Measurements from ENCODE around the gene PDLIM7.

PDLIM7 gene

GRCh38 chr5:177526191-177526590, 28.8 kb upstream of the PDLIM7 start:
- Histone ChIP-seq H3K27ac (replicated peaks) (no peak overlapping the region), H3K27me3 (ENCODE audit: insufficient read depth, poor library complexity, severe bottlenecking) (no peaks in the 10 kb centered on the region), H3K4me3 (replicated peaks; ENCODE audit: insufficient read depth, low read length) (no peak overlapping the region)
- TF ChIP-seq GABPA (IDR thresholded peaks at IDR 0.05; ENCODE audit: low read depth) = no peak
- no peak for TF ChIP-seq SPI1 (IDR thresholded peaks at IDR 0.05; ENCODE audit: borderline replicate concordance, low read depth)
- no peak for TF ChIP-seq POLR2AphosphoS5 (IDR thresholded peaks at IDR 0.05; ENCODE audit: low read depth)
- no peak for DNase-seq (ENCODE audit: low read depth in 1 of 2, low spot score in 1 of 2)

DNA sequence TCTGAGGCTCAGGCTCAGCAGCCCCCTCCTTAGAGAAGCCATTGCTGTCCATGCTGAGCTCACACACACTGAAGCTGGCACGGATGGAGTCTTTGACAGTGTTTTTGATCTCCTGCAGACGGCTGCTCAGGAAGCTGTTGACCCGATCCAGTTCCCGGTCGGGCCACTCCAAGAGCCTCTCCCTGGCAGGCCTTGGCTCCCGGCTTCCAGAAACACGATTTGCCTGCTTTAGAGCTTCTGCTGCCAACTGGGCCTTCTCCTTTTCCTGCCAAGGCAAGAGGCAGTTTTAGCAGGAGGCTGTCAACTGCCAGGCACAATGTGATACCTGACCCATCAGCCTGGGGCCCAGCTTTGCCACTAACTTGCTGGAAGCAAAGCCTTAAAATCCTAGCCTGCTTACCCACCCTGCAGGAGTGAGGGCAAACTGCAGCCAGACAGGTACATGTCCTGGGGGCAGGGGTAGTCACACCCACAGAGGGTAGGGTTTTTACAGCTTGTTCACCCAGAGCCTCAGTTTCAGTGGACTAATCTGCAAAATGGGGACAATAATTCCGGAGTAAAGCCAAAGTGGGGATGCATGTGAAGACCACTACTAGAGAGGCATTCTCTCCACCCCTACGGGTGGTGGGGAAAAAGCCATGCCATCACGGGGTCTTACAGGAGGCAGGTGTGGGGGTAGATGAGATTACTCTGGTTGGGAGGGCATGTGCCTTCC, 27.7 kb upstream of the PDLIM7 start:
- no peak for DNase-seq (ENCODE audit: low read depth in 1 of 2, low spot score in 1 of 2)
- TF ChIP-seq CTCF (IDR thresholded peaks at IDR 0.05; ENCODE audit: insufficient read depth, low read length) (no peak), SPI1 (IDR thresholded peaks at IDR 0.05; ENCODE audit: borderline replicate concordance, low read depth) (no peak), GABPA (IDR thresholded peaks at IDR 0.05; ENCODE audit: low read depth) (no peak), POLR2AphosphoS5 (IDR thresholded peaks at IDR 0.05; ENCODE audit: low read depth) (no peak)
- TF ChIP-seq, protein P1, sequence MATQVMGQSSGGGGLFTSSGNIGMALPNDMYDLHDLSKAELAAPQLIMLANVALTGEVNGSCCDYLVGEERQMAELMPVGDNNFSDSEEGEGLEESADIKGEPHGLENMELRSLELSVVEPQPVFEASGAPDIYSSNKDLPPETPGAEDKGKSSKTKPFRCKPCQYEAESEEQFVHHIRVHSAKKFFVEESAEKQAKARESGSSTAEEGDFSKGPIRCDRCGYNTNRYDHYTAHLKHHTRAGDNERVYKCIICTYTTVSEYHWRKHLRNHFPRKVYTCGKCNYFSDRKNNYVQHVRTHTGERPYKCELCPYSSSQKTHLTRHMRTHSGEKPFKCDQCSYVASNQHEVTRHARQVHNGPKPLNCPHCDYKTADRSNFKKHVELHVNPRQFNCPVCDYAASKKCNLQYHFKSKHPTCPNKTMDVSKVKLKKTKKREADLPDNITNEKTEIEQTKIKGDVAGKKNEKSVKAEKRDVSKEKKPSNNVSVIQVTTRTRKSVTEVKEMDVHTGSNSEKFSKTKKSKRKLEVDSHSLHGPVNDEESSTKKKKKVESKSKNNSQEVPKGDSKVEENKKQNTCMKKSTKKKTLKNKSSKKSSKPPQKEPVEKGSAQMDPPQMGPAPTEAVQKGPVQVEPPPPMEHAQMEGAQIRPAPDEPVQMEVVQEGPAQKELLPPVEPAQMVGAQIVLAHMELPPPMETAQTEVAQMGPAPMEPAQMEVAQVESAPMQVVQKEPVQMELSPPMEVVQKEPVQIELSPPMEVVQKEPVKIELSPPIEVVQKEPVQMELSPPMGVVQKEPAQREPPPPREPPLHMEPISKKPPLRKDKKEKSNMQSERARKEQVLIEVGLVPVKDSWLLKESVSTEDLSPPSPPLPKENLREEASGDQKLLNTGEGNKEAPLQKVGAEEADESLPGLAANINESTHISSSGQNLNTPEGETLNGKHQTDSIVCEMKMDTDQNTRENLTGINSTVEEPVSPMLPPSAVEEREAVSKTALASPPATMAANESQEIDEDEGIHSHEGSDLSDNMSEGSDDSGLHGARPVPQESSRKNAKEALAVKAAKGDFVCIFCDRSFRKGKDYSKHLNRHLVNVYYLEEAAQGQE (IDR thresholded peaks at IDR 0.05; ENCODE audit: insufficient replicate concordance, low read depth) = no peak

GRCh38 chr5:177524539-177524900, 27.1 kb upstream of the PDLIM7 start:
- DNase-seq (ENCODE audit: low read depth in 1 of 2, low spot score in 1 of 2) = no peak
- no peak overlapping the region for H3K4me3 ChIP-seq (replicated peaks; ENCODE audit: insufficient read depth, low read length)
- TF ChIP-seq CTCF (IDR thresholded peaks at IDR 0.05; ENCODE audit: insufficient read depth, low read length) = no peak
- no peak for TF ChIP-seq GABPA (IDR thresholded peaks at IDR 0.05; ENCODE audit: low read depth)
- TF ChIP-seq SPI1 (IDR thresholded peaks at IDR 0.05; ENCODE audit: borderline replicate concordance, low read depth) = no peak
- TF ChIP-seq POLR2AphosphoS5 (IDR thresholded peaks at IDR 0.05; ENCODE audit: low read depth) = no peak
- TF ChIP-seq, protein P1 (IDR thresholded peaks at IDR 0.05; ENCODE audit: insufficient replicate concordance, low read depth) = no peak
- no peaks in the 10 kb centered on the region for H3K27me3 ChIP-seq (ENCODE audit: insufficient read depth, poor library complexity, severe bottlenecking)
- H3K27ac ChIP-seq (replicated peaks) = no peak overlapping the region

More for the DNA sequence above, 27.7 kb upstream of the PDLIM7 start:
- H3K27ac ChIP-seq (replicated peaks) = no peak overlapping the region
- no peak overlapping the region for H3K4me3 ChIP-seq (replicated peaks; ENCODE audit: insufficient read depth, low read length)
- H3K27me3 ChIP-seq (ENCODE audit: insufficient read depth, poor library complexity, severe bottlenecking) = no peaks in the 10 kb centered on the region

GRCh38 chr5:177523711-177524538, 26.5 kb upstream of the PDLIM7 start:
- H3K27ac ChIP-seq (replicated peaks) = no peak overlapping the region
- no peak for DNase-seq (ENCODE audit: low read depth in 1 of 2, low spot score in 1 of 2)
- no peak overlapping the region for H3K4me3 ChIP-seq (replicated peaks; ENCODE audit: insufficient read depth, low read length)
- TF ChIP-seq GABPA (IDR thresholded peaks at IDR 0.05; ENCODE audit: low read depth) = no peak
- TF ChIP-seq, protein P1 (IDR thresholded peaks at IDR 0.05; ENCODE audit: insufficient replicate concordance, low read depth) = no peak
- no peaks in the 10 kb centered on the region for H3K27me3 ChIP-seq (ENCODE audit: insufficient read depth, poor library complexity, severe bottlenecking)

Measured in HL-60 (cell line).